Body of pancreas (tissue), 4 donors: ENCODE data around the gene MMP13.

Experiments used
- POLR2A ChIP-seq, 3 donors: fragments of 450-650 bp; IDR thresholded peaks; one replicate each; pipeline ENCODE4 v1.6.1; 2016; ENCODE audit warnings: antibody characterized with exemption in 3 of 3, mild to moderate bottlenecking in 2 of 3
- TF ChIP-seq, protein P1 (sequence below), 7 experiments: fragments of 450-650 bp in 4 of 7; fragments of 200-600 bp in 3 of 7; sonication (generic) in 3 of 7; IDR thresholded peaks; one replicate each; pipeline ENCODE4 v1.5.1; 2016 to 2019; ENCODE audit warnings: antibody characterized with exemption in 7 of 7

DNA sequence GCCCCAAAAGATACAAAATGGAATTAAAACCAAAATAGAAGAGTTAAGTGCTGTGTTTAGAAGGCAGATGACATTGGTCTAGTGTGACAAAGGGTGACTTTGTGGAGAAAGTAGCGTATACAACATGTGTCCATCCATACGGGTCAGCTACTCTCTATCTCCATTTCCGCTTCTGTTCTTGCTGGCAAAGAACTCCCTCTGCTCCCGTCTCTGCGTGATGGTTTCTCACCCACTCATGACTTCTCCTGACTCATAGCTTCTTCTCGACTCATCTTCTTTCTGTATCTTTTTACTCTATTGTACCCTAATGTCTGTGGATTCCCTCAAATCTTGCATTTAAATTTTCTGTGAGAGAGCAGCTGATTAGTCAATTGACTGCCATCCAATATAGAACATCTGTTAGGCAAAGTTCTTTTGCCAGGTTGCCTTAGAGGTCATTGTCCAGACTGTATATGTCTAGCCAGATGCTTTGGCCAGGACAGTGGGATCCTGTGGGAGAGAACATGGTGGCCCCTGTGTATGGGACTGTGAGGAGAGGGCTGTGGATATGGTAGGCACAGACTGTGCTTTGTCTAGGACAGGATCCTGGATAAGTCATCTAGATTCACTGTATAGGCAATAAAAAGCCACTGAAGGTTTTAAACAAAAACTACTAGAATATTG lies 28.4 kb downstream of the MMP13 start:
- TF ChIP-seq, protein P1, sequence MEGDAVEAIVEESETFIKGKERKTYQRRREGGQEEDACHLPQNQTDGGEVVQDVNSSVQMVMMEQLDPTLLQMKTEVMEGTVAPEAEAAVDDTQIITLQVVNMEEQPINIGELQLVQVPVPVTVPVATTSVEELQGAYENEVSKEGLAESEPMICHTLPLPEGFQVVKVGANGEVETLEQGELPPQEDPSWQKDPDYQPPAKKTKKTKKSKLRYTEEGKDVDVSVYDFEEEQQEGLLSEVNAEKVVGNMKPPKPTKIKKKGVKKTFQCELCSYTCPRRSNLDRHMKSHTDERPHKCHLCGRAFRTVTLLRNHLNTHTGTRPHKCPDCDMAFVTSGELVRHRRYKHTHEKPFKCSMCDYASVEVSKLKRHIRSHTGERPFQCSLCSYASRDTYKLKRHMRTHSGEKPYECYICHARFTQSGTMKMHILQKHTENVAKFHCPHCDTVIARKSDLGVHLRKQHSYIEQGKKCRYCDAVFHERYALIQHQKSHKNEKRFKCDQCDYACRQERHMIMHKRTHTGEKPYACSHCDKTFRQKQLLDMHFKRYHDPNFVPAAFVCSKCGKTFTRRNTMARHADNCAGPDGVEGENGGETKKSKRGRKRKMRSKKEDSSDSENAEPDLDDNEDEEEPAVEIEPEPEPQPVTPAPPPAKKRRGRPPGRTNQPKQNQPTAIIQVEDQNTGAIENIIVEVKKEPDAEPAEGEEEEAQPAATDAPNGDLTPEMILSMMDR (IDR thresholded peaks at IDR 0.05) = no peak
- TF ChIP-seq POLR2A (IDR thresholded peaks at IDR 0.05) = no peak
